GM18507 (cell line): ENCODE measurements around the gene MRPS5.

Experiments used
- DNase-seq: peaks from one replicate; pipeline ENCODE4 v3.0.0; 2011; ENCODE audit warnings: low read depth; ENCODE audit not compliant: insufficient read length; ENCODE audit errors: extremely low spot score
- FAIRE-seq: peaks from 2 replicates; lab custom pipeline; 2011; peaks lifted over from hg19 to GRCh38; lab: Jason Lieb, UNC

The MRPS5 gene

GRCh38 chr2:95050385-95051300 is 71.0 kb downstream of the MRPS5 start:
- DNase-seq, result no peak
- FAIRE-seq, result no peak

- FAIRE-seq (no peak), DNase-seq (no peak)
These were observed 71.6 kb downstream of the MRPS5 start for GRCh38 chr2:95049961-95050360.

GRCh38 chr2:95049683-95049955 is 72.0 kb downstream of the MRPS5 start:
- FAIRE-seq, result no peak
- no peak for DNase-seq

GRCh38 chr2:95048825-95049682 is 72.6 kb downstream of the MRPS5 start:
- FAIRE-seq, result no peak
- DNase-seq, result no peak

- DNase-seq, result no peak
These were observed 73.7 kb downstream of the MRPS5 start for GRCh38 chr2:95047629-95048510.

GRCh38 chr2:95046371-95047112 is 75.1 kb downstream of the MRPS5 start:
- FAIRE-seq, result no peak
- no peak for DNase-seq

More at GRCh38 chr2:95047629-95048510, 73.7 kb downstream of the MRPS5 start:
- FAIRE-seq, result no peak

GRCh38 chr2:95044601-95045000 is 77.0 kb downstream of the MRPS5 start:
- FAIRE-seq (peak; percentile 71), DNase-seq (no peak)

GRCh38 chr2:95043300-95044093 is 78.1 kb downstream of the MRPS5 start:
- DNase-seq (no peak), FAIRE-seq (no peak)

- no peak for FAIRE-seq
These were observed 78.9 kb downstream of the MRPS5 start for GRCh38 chr2:95042472-95043271.

GRCh38 chr2:95041824-95042442 is 79.7 kb downstream of the MRPS5 start:
- no peak for DNase-seq
- FAIRE-seq, result no peak

More at GRCh38 chr2:95042472-95043271, 78.9 kb downstream of the MRPS5 start:
- DNase-seq, result no peak

- no peak for FAIRE-seq
- no peak for DNase-seq
These were observed 80.4 kb downstream of the MRPS5 start for GRCh38 chr2:95041060-95041823.

GRCh38 chr2:95040426-95040825 is 81.2 kb downstream of the MRPS5 start:
- no peak for FAIRE-seq

GRCh38 chr2:95039978-95040377 is 81.6 kb downstream of the MRPS5 start:
- FAIRE-seq (no peak), DNase-seq (no peak)

More at GRCh38 chr2:95040426-95040825, 81.2 kb downstream of the MRPS5 start:
- DNase-seq, result no peak

GRCh38 chr2:95039363-95039762 is 82.2 kb downstream of the MRPS5 start:
- DNase-seq (no peak), FAIRE-seq (no peak)

- FAIRE-seq (no peak), DNase-seq (no peak)
These were observed 82.8 kb downstream of the MRPS5 start for GRCh38 chr2:95038635-95039298.
